ENCODE results near the gene AR. TPM values are rescaled to one million over a fixed set of nuclear protein-coding genes. Genes with fewer than 3 reads are reported as not detected.

The AR gene, protein sequence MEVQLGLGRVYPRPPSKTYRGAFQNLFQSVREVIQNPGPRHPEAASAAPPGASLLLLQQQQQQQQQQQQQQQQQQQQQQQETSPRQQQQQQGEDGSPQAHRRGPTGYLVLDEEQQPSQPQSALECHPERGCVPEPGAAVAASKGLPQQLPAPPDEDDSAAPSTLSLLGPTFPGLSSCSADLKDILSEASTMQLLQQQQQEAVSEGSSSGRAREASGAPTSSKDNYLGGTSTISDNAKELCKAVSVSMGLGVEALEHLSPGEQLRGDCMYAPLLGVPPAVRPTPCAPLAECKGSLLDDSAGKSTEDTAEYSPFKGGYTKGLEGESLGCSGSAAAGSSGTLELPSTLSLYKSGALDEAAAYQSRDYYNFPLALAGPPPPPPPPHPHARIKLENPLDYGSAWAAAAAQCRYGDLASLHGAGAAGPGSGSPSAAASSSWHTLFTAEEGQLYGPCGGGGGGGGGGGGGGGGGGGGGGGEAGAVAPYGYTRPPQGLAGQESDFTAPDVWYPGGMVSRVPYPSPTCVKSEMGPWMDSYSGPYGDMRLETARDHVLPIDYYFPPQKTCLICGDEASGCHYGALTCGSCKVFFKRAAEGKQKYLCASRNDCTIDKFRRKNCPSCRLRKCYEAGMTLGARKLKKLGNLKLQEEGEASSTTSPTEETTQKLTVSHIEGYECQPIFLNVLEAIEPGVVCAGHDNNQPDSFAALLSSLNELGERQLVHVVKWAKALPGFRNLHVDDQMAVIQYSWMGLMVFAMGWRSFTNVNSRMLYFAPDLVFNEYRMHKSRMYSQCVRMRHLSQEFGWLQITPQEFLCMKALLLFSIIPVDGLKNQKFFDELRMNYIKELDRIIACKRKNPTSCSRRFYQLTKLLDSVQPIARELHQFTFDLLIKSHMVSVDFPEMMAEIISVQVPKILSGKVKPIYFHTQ
- 6.3 and 7.9 TPM in 2 replicates for total RNA-seq
- long read RNA-seq, partial matches to known transcripts: 0 of 1 reads
- long read RNA-seq, other reads (novel, unspliced or antisense): 1 of 1 reads

DNA sequence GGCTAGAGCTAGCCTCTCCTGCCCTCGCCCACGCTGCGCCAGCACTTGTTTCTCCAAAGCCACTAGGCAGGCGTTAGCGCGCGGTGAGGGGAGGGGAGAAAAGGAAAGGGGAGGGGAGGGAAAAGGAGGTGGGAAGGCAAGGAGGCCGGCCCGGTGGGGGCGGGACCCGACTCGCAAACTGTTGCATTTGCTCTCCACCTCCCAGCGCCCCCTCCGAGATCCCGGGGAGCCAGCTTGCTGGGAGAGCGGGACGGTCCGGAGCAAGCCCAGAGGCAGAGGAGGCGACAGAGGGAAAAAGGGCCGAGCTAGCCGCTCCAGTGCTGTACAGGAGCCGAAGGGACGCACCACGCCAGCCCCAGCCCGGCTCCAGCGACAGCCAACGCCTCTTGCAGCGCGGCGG lies at the start of gene AR:
Gene AR (plus strand): TSS at position 204 of the 400 bp plus-strand sequence. CDS start 1,126 bp downstream, outside the sequence.
- Mint-ChIP-seq H3K4me1 (peaks cover 26% of the 10 kb centered on the region), H3K4me3 (peak within 1 kb of the TSS; percentile 93), H3K9me3 (peaks cover 3% of the 10 kb centered on the region), H3K27ac (ENCODE audit: unreplicated experiment) (peak within 1 kb of the TSS; percentile 90), H3K27me3 (ENCODE audit: low read depth) (peaks cover 6% of the 10 kb centered on the region), H3K36me3 (ENCODE audit: low read depth) (no peaks in the 10 kb centered on the region)
- TF ChIP-seq, protein P1, sequence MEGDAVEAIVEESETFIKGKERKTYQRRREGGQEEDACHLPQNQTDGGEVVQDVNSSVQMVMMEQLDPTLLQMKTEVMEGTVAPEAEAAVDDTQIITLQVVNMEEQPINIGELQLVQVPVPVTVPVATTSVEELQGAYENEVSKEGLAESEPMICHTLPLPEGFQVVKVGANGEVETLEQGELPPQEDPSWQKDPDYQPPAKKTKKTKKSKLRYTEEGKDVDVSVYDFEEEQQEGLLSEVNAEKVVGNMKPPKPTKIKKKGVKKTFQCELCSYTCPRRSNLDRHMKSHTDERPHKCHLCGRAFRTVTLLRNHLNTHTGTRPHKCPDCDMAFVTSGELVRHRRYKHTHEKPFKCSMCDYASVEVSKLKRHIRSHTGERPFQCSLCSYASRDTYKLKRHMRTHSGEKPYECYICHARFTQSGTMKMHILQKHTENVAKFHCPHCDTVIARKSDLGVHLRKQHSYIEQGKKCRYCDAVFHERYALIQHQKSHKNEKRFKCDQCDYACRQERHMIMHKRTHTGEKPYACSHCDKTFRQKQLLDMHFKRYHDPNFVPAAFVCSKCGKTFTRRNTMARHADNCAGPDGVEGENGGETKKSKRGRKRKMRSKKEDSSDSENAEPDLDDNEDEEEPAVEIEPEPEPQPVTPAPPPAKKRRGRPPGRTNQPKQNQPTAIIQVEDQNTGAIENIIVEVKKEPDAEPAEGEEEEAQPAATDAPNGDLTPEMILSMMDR (conservative IDR thresholded peaks at IDR 0.05): no peak
- peak; percentile 53 for DNase-seq (ENCODE audit: low read depth, low spot score)

DNA sequence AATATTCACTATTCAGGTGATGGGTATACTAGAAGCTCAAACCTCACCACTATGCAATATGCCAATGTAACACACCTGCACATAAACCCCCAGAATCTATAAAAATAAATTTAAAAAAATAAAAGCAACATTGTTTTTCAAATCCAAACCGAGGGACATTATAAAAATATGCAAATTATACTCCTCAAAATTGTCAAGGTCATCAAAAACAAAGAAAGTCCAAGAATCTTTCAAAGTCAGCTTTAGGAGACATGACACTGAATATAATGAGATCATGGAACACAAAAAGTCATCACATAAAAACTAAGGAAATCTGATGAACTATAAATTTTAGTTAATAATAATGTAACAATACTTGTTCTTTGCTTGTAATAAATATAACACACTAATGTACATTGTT lies 43.2 kb upstream of the AR start:
- Mint-ChIP-seq H3K27me3 (ENCODE audit: low read depth) (no peaks in the 10 kb centered on the region), H3K36me3 (ENCODE audit: low read depth) (peaks cover 2% of the 10 kb centered on the region), H3K4me3 (no peak overlapping the region)

GRCh38 chrX:67503004-67503403 lies 40.8 kb upstream of the AR start:
- Mint-ChIP-seq H3K4me1 (no peaks in the 10 kb centered on the region), H3K36me3 (ENCODE audit: low read depth) (peaks cover 2% of the 10 kb centered on the region), H3K9me3 (peaks cover 14% of the 10 kb centered on the region), H3K27ac (ENCODE audit: unreplicated experiment) (no peak overlapping the region), H3K4me3 (no peak overlapping the region), H3K27me3 (ENCODE audit: low read depth) (no peaks in the 10 kb centered on the region)
- no peak for DNase-seq (ENCODE audit: low read depth, low spot score)
- TF ChIP-seq, protein P1 (conservative IDR thresholded peaks at IDR 0.05): no peak

More for the DNA sequence above, 43.2 kb upstream of the AR start:
- TF ChIP-seq, protein P1 (conservative IDR thresholded peaks at IDR 0.05): no peak
- Mint-ChIP-seq H3K9me3 (peaks cover 15% of the 10 kb centered on the region), H3K27ac (ENCODE audit: unreplicated experiment) (no peak overlapping the region), H3K4me1 (no peaks in the 10 kb centered on the region)
- DNase-seq (ENCODE audit: low read depth, low spot score): no peak

- no peaks in the 10 kb centered on the region for H3K27me3 Mint-ChIP-seq (ENCODE audit: low read depth)
- H3K4me1 Mint-ChIP-seq: no peaks in the 10 kb centered on the region
- peaks cover 2% of the 10 kb centered on the region for H3K36me3 Mint-ChIP-seq (ENCODE audit: low read depth)
- no peak overlapping the region for H3K4me3 Mint-ChIP-seq
- DNase-seq (ENCODE audit: low read depth, low spot score): no peak
- TF ChIP-seq, protein P1 (conservative IDR thresholded peaks at IDR 0.05): no peak
- H3K9me3 Mint-ChIP-seq: peaks cover 15% of the 10 kb centered on the region
- H3K27ac Mint-ChIP-seq (ENCODE audit: unreplicated experiment): no peak overlapping the region
These were observed 40.4 kb upstream of the AR start for GRCh38 chrX:67503453-67503852.

DNA sequence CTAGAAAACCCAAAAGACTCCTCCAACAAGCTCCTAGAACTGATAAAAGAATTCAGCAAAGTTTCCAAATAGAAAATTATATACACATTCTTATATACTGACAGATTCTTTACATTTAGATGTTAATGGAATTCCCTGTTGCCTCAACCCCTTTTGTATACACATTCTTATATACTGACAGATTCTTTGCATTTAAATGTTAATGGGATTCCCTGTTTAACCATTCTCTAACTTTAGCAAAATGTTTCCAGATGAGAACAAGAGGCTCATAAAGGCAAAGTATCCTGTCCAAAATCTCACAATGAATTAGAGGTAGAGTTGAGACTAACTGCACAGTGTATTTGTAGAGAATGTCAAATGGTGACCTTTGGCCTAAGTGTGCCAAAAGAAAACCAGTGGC lies 23.1 kb upstream of the AR start:
- no peak for DNase-seq (ENCODE audit: low read depth, low spot score)
- Mint-ChIP-seq H3K36me3 (ENCODE audit: low read depth) (peaks cover 6% of the 10 kb centered on the region), H3K4me3 (no peak overlapping the region), H3K27me3 (ENCODE audit: low read depth) (no peaks in the 10 kb centered on the region), H3K4me1 (peaks cover 8% of the 10 kb centered on the region), H3K27ac (ENCODE audit: unreplicated experiment) (no peak overlapping the region), H3K9me3 (peaks cover 10% of the 10 kb centered on the region)
- TF ChIP-seq, protein P1 (conservative IDR thresholded peaks at IDR 0.05): no peak

Data from neural crest cell (in vitro differentiated cells).